ENCODE measurements around the gene ADCY10. TPM values are rescaled to one million over a fixed set of nuclear protein-coding genes. Genes with fewer than 3 reads are reported as not detected.
A peak's percentile ranks its signal among the peaks of the same experiment; 100 is the strongest.

Gene ADCY10
- total and polyA plus RNA-seq, 2 of the 4 experiments (the other 2 are of a cell fraction) = under 0.01 to 0.03 TPM

DNA sequence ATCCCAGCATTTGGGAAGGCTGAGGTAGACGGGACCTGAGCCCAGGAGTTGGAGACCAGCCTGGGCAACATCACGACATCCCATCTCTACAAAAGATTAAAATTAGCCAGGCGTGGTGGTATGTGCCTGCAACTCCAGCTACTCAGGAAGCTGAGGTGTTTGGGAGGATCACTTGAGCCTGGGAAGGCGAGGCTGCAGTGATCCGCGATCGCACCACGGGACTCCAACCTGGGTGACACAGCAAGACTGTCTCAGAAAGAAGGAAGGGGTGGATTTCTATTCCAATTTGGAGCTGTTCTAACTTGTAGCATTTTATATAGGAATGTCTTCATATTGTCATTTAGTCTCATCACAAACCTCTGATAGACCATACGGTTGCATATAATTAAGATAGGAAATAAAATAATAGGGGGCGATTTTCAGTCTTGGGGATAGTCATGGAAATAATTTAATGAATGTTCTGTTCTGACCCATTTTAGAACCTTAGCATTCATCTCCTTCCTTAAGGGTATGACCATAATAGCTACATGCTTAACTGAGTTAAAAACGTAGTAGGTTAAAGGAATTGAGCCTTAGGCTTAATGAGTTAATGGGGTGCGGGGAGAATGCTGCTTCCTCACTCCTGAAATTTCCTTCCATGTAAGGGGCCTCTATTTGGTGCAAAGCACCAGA, 93.1 kb downstream of the ADCY10 start:
- no peak for ATAC-seq (ENCODE audit: low read depth)
- WGBS, 2 experiments (ENCODE audit: extremely low coverage in 2 of 2, insufficient read length in 1 of 2) = 100% methylated on average over 5 of the region's 12 CpGs; no CpG with 5 or more reads in 1 of the 2 experiments

More for the DNA sequence above, 93.1 kb downstream of the ADCY10 start:
- H4K5ac ChIP-seq (ENCODE audit: low read depth, low read length) = peak overlapping the region; percentile 38
- peaks cover 24% of the 10 kb centered on the region for H3K9me1 ChIP-seq (ENCODE audit: insufficient read depth, low read length)
- H2BK15ac ChIP-seq (ENCODE audit: low read depth, low read length) = peak overlapping the region; percentile 97
- CTCF ChIA-PET = interaction anchor here (1.0 kb wide), 1 partner anchor 9 kb away, joined by 3 read pairs; no protein-coding TSS in a partner anchor
- peak overlapping the region; percentile 48; the same call in 1 of the 2 replicates for H3K23ac ChIP-seq (ENCODE audit: low read depth, low read length)
- dilution Hi-C loops (cut with HindIII; ENCODE audit: low sequenced_read_pairs, unreplicated experiment) = no loop called here
- H2BK20ac ChIP-seq (ENCODE audit: low read depth, low read length) = peak overlapping the region; percentile 100
- no peak overlapping the region for H3K9ac ChIP-seq (ENCODE audit: low read depth, low read length)
- H3K27ac ChIP-seq (ENCODE audit: insufficient read depth, low read length) = peak overlapping the region; percentile 51
- peak overlapping the region; percentile 81 for H2AK5ac ChIP-seq (ENCODE audit: low read depth, low read length)
- intact Hi-C loops (cut with micrococcal nuclease) = loop anchor here (5.0 kb wide), 1 partner anchor 116 kb away; the partner anchor contains the start of genes DCAF6 and MPC2
- in situ Hi-C loops (cut with MboI; ENCODE audit: low sequenced_read_pairs) = no loop called here
- no peaks in the 10 kb centered on the region for H3K27me3 ChIP-seq (ENCODE audit: control insufficient read depth, insufficient read depth, low read length)
- no peak for DNase-seq
- POLR2A ChIA-PET (ENCODE audit: unreplicated experiment) = interaction anchor here (0.5 to 0.6 kb wide), 2 partner anchors 9 to 98 kb away, joined by 3 read pairs; no protein-coding TSS in a partner anchor
- no peaks in the 10 kb centered on the region for H4K20me1 ChIP-seq (ENCODE audit: insufficient read depth, low read length)
- no peak overlapping the region for H3K4me3 ChIP-seq (ENCODE audit: insufficient read depth, low read depth, low read length)
- H3K56ac ChIP-seq (ENCODE audit: extremely low read depth, insufficient read depth, low read length) = no peak overlapping the region; the same call in 1 of the 2 replicates
- peaks cover 13% of the 10 kb centered on the region for H3K4me1 ChIP-seq (ENCODE audit: control insufficient read depth, insufficient read depth, low read length)
- peak overlapping the region; percentile 77 to 86; a peak in 3 of 4 replicates for H4K8ac ChIP-seq (ENCODE audit: low read depth in 2 of 2, low read length in 2 of 2)
- H2BK120ac ChIP-seq (ENCODE audit: low read depth, low read length) = peak overlapping the region; percentile 98
- peak overlapping the region; percentile 96 for H3K4ac ChIP-seq (ENCODE audit: low read depth, low read length)
- no TSS peak for BruUV-seq (replicated peaks)
- H2AFZ ChIP-seq (replicated peaks; ENCODE audit: low read length, poor library complexity) = no peak overlapping the region
- H3K14ac ChIP-seq (replicated peaks; ENCODE audit: low read depth, low read length) = peak overlapping the region; percentile 68
- H3K79me1 ChIP-seq (ENCODE audit: low read depth in 1 of 2, low read length in 2 of 2) = peaks cover 0 to 13% of the 10 kb centered on the region in 2 experiments; a peak in 2 of 4 replicates
- TF ChIP-seq, protein P1, sequence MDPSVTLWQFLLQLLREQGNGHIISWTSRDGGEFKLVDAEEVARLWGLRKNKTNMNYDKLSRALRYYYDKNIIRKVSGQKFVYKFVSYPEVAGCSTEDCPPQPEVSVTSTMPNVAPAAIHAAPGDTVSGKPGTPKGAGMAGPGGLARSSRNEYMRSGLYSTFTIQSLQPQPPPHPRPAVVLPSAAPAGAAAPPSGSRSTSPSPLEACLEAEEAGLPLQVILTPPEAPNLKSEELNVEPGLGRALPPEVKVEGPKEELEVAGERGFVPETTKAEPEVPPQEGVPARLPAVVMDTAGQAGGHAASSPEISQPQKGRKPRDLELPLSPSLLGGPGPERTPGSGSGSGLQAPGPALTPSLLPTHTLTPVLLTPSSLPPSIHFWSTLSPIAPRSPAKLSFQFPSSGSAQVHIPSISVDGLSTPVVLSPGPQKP (IDR thresholded peaks at IDR 0.05; ENCODE audit: borderline replicate concordance, low read depth, low read length) = no peak
- H3K36me3 ChIP-seq (ENCODE audit: control insufficient read depth, insufficient read depth, low read length) = no peaks in the 10 kb centered on the region
- no peak overlapping the region for H3K4me2 ChIP-seq (ENCODE audit: low read depth, low read length)
- peak overlapping the region; percentile 50 for H3K18ac ChIP-seq (ENCODE audit: low read depth, low read length)
- H3K9me3 ChIP-seq (ENCODE audit: control insufficient read depth, insufficient read depth, low read length) = no peaks in the 10 kb centered on the region
- H2AK9ac ChIP-seq (replicated peaks; ENCODE audit: low read depth, low read length, poor library complexity) = no peak overlapping the region
- H2BK5ac ChIP-seq (ENCODE audit: low read depth, low read length, poor library complexity, severe bottlenecking) = peak overlapping the region; percentile 73
- H4K91ac ChIP-seq (ENCODE audit: insufficient read depth, low read depth, low read length) = peak overlapping the region; percentile 89

All from IMR-90 (cell line).